Caco-2 (cell line): ENCODE data around the gene PEX19. TPM values are rescaled to one million over a fixed set of nuclear protein-coding genes. Genes with fewer than 3 reads are reported as not detected.

Experiments
- BruUV-seq: library from RNA; stranded (reverse); fragments of 400-500 nt; replicated peaks from 2 replicates; lab custom pipeline; 2021; lab: Mats Ljungman, UMichigan
- CTCF ChIA-PET: fragments of 300-600 bp; sonication (Branson Sonifier 250); formaldehyde crosslinking; loops from one replicate; lab custom pipeline; 2022; ENCODE audit warnings: antibody characterized with exemption; lab: Charles Lee
- POLR2A ChIA-PET: fragments of 300-600 bp; sonication (Branson Sonifier 250); formaldehyde crosslinking; loops from one replicate; lab custom pipeline; 2022; ENCODE audit warnings: antibody characterized with exemption; lab: Charles Lee
- DNase-seq, 2 experiments: peaks; one replicate each; pipeline versions ENCODE4 v3.0.0 to v3.0.0-alpha.2; 2020 to 2022
- H3K27me3 ChIP-seq: replicated peaks from 2 replicates; pipeline ENCODE4 v1.6.0; 2011; ENCODE audit warnings: low read length; ENCODE audit not compliant: control insufficient read depth, insufficient read depth
- H3K36me3 ChIP-seq: 2 replicates; pipeline ENCODE4 v1.5.1; 2011; ENCODE audit warnings: low read length; ENCODE audit not compliant: control insufficient read depth, insufficient read depth
- H3K4me1 ChIP-seq: fragments of 250-450 bp; sonication (Bioruptor Pico); 2 replicates; pipeline ENCODE4 v1.5.1; 2020; ENCODE audit warnings: mild to moderate bottlenecking
- H3K4me3 ChIP-seq: 2 replicates; pipeline ENCODE4 v1.5.1; 2011; ENCODE audit warnings: low read depth, mild to moderate bottlenecking, control low read depth, low read length
- H3K9me3 ChIP-seq: fragments of 250-450 bp; sonication (Bioruptor Pico); 2 replicates; pipeline ENCODE4 v1.5.1; 2020; ENCODE audit warnings: mild to moderate bottlenecking, moderate library complexity
- H3K27ac Mint-ChIP-seq: one replicate; pipeline ENCODE4 v1.8.0; 2022; ENCODE audit warnings: mixed read lengths; ENCODE audit not compliant: unreplicated experiment
- H3K27me3 Mint-ChIP-seq: one replicate; pipeline ENCODE4 v1.8.0; 2022; ENCODE audit warnings: mixed read lengths; ENCODE audit not compliant: insufficient read depth, unreplicated experiment
- H3K36me3 Mint-ChIP-seq: one replicate; pipeline ENCODE4 v1.8.0; 2022; ENCODE audit warnings: mild to moderate bottlenecking, mixed read lengths; ENCODE audit not compliant: insufficient read depth, unreplicated experiment
- H3K4me1 Mint-ChIP-seq: one replicate; pipeline ENCODE4 v1.8.0; 2022; ENCODE audit warnings: low read depth, mixed read lengths; ENCODE audit not compliant: unreplicated experiment
- H3K4me3 Mint-ChIP-seq: one replicate; pipeline ENCODE4 v1.8.0; 2022; ENCODE audit warnings: mild to moderate bottlenecking, moderate library complexity, mixed read lengths; ENCODE audit not compliant: unreplicated experiment
- H3K9me3 Mint-ChIP-seq: one replicate; pipeline ENCODE4 v1.8.0; 2022; ENCODE audit warnings: mixed read lengths; ENCODE audit not compliant: unreplicated experiment
- CTCF ChIP-seq, 2 experiments: fragments of 200-600 bp in 1 of 2; IDR thresholded peaks; 1 replicate in 1 of 2; 2 replicates in 1 of 2; pipeline versions ENCODE4 v1.5.1 to v1.8.0; 2011 to 2022; ENCODE audit warnings: antibody characterized with exemption in 1 of 2, control low read depth in 1 of 2, inconsistent platforms in 1 of 2, low read depth in 1 of 2, low read length in 1 of 2, mild to moderate bottlenecking in 1 of 2, moderate library complexity in 1 of 2; ENCODE audit not compliant: insufficient read depth in 1 of 2, severe bottlenecking in 1 of 2, unreplicated experiment in 1 of 2
- intact Hi-C: fragments of 100-400 bp; cut with micrococcal nuclease; formaldehyde crosslinking; loops from one replicate; pipeline ENCODE4 v1.10.0; 2022; ENCODE audit not compliant: unreplicated experiment
- total RNA-seq: library from RNA; stranded (reverse); gene quantifications from 2 replicates; pipeline ENCODE4 v1.2.3, GENCODE V29; 2022

Gene PEX19
- total RNA-seq, 1 experiment from 2014 or later = 59.3 TPM

- no TSS peak for BruUV-seq
- Mint-ChIP-seq H3K4me3 (no peak overlapping the region), H3K4me1 (peaks cover 12% of the 10 kb centered on the region), H3K27me3 (no peaks in the 10 kb centered on the region), H3K9me3 (no peaks in the 10 kb centered on the region), H3K36me3 (peaks cover 30% of the 10 kb centered on the region), H3K27ac (peak overlapping the region; percentile 34)
- Histone ChIP-seq H3K9me3 (no peaks in the 10 kb centered on the region), H3K4me1 (no peaks in the 10 kb centered on the region), H3K36me3 (no peaks in the 10 kb centered on the region; the same call in 1 of the 2 replicates), H3K4me3 (no peak overlapping the region), H3K27me3 (no peaks in the 10 kb centered on the region)
- peak; percentile 68 to 69 for DNase-seq
- intact Hi-C loops = loop anchor here (1.0 kb wide), 3 partner anchors 59 to 167 kb away; no protein-coding TSS in a partner anchor
- CTCF ChIA-PET = interaction anchor here (0.6 to 2.4 kb wide), 25 partner anchors 10 to 273 kb away, joined by 3 to 62 read pairs (median 6); partner anchors contain the start of genes DCAF8, IGSF8 and PEX19
- TF ChIP-seq CTCF (IDR thresholded peaks at IDR 0.05; ENCODE audit: insufficient read depth in 1 of 2, low read depth in 1 of 2, low read length in 1 of 2, severe bottlenecking in 1 of 2, unreplicated experiment in 1 of 2) = peak; percentile 67 to 77
- POLR2A ChIA-PET = interaction anchor here (0.5 to 1.7 kb wide), 4 partner anchors 10 to 129 kb away, joined by 3 to 19 read pairs (median 6); partner anchors contain the start of gene DCAF8
Observed at GRCh38 chr1:160251687-160252526, 33.0 kb downstream of the PEX19 start.

GRCh38 chr1:160251011-160251410 is 33.9 kb downstream of the PEX19 start:
- CTCF ChIA-PET = interaction anchor here (1.5 to 2.0 kb wide), 2 partner anchors 90 to 149 kb away, joined by 7 to 33 read pairs; no protein-coding TSS in a partner anchor
- POLR2A ChIA-PET = no interaction called here
- intact Hi-C loops = no loop called here

More at GRCh38 chr1:160251011-160251410, 33.9 kb downstream of the PEX19 start:
- no peak for DNase-seq
- H3K9me3 ChIP-seq = no peaks in the 10 kb centered on the region
- peaks cover 12% of the 10 kb centered on the region for H3K4me1 Mint-ChIP-seq
- H3K4me1 ChIP-seq = no peaks in the 10 kb centered on the region
- H3K36me3 ChIP-seq = no peaks in the 10 kb centered on the region; the same call in 1 of the 2 replicates
- no peak for TF ChIP-seq CTCF (IDR thresholded peaks at IDR 0.05; ENCODE audit: insufficient read depth in 1 of 2, low read depth in 1 of 2, low read length in 1 of 2, severe bottlenecking in 1 of 2, unreplicated experiment in 1 of 2)
- peaks cover 30% of the 10 kb centered on the region for H3K36me3 Mint-ChIP-seq
- no peak overlapping the region for H3K27ac Mint-ChIP-seq
- H3K4me3 Mint-ChIP-seq = no peak overlapping the region
- no peaks in the 10 kb centered on the region for H3K27me3 Mint-ChIP-seq
- H3K4me3 ChIP-seq = no peak overlapping the region
- H3K9me3 Mint-ChIP-seq = no peaks in the 10 kb centered on the region
- H3K27me3 ChIP-seq = no peaks in the 10 kb centered on the region
- no TSS peak for BruUV-seq
